SK-N-SH (cell line): ENCODE data around the gene SCN9A. TPM values are rescaled to one million over a fixed set of nuclear protein-coding genes. Genes with fewer than 3 reads are reported as not detected.
A peak's percentile ranks its signal among the peaks of the same experiment; 100 is the strongest.

Source experiments
- CTCF ChIA-PET: fragments of 300-600, 350-600 bp; formaldehyde crosslinking; extraction: SDS; loops from one replicate; lab custom pipeline; 2021; lab: Yijun Ruan, JAX
- POLR2A ChIA-PET: fragments of 350-600 bp; sonication (Branson Sonifier 250); formaldehyde crosslinking; extraction: SDS; loops from one replicate; lab custom pipeline; 2020; ENCODE audit warnings: antibody characterized with exemption, inconsistent platforms; lab: Yijun Ruan, JAX
- DNase-seq: peaks from one replicate; pipeline ENCODE4 v3.0.0; 2012
- H2AFZ ChIP-seq: fragments of 200-600 bp; sonication (generic); 2 replicates; pipeline ENCODE4 v1.8.1; 2016; ENCODE audit warnings: antibody characterized with exemption, mild to moderate bottlenecking, low read depth
- H3F3A ChIP-seq: fragments of 200-600 bp; sonication (generic); replicated peaks from 2 replicates; pipeline ENCODE3; 2016; ENCODE audit warnings: antibody characterized with exemption, mild to moderate bottlenecking; ENCODE audit not compliant: insufficient read depth
- H3K27ac ChIP-seq, 2 experiments: fragments of 200-500 bp in 1 of 2; fragments of 200-600 bp in 1 of 2; sonication (Bioruptor generic) in 1 of 2; sonication (generic), shearing (Covaris generic) in 1 of 2; 2 replicates each; pipeline versions ENCODE4 v1.5.1 to v1.6.1; 2014 to 2016; ENCODE audit warnings: low read depth in 2 of 2, inconsistent platforms in 1 of 2, low read length in 1 of 2, mild to moderate bottlenecking in 1 of 2, mixed read lengths in 1 of 2
- H3K27me3 ChIP-seq: fragments of 200-600 bp; sonication (generic), shearing (Covaris generic); 2 replicates; pipeline ENCODE4 v1.6.1; 2016; ENCODE audit warnings: mixed run types; ENCODE audit not compliant: insufficient read depth
- H3K36me3 ChIP-seq, 2 experiments: fragments of 200-500 bp in 1 of 2; fragments of 200-600 bp in 1 of 2; sonication (Bioruptor generic) in 1 of 2; sonication (generic) in 1 of 2; replicated peaks in 1 of 2; 2 replicates each; pipeline versions ENCODE3 to v1.5.1; 2014 to 2016; ENCODE audit warnings: low read length in 1 of 2, mild to moderate bottlenecking in 1 of 2; ENCODE audit not compliant: insufficient read depth in 2 of 2, control insufficient read depth in 1 of 2
- H3K4me1 ChIP-seq, 2 experiments: fragments of 200-500 bp in 1 of 2; fragments of 200-600 bp in 1 of 2; sonication (Bioruptor generic) in 1 of 2; sonication (generic), shearing (Covaris generic) in 1 of 2; 2 replicates each; pipeline versions ENCODE4 v1.5.1 to v1.6.1; 2014 to 2016; ENCODE audit warnings: low read depth in 1 of 2, low read length in 1 of 2, mixed run types in 1 of 2; ENCODE audit not compliant: insufficient read depth in 2 of 2, control insufficient read depth in 1 of 2
- H3K4me2 ChIP-seq: fragments of 200-600 bp; sonication (generic), shearing (Covaris generic); 2 replicates; pipeline ENCODE4 v1.6.1; 2017; ENCODE audit warnings: mixed run types
- H3K4me3 ChIP-seq, 2 experiments: fragments of 200-500 bp in 1 of 2; fragments of 200-600 bp in 1 of 2; sonication (Bioruptor generic) in 1 of 2; sonication (generic), shearing (Covaris generic) in 1 of 2; 2 replicates each; pipeline versions ENCODE4 v1.5.1 to v1.8.1; 2014 to 2016; ENCODE audit warnings: low read depth in 2 of 2, inconsistent platforms in 1 of 2, low read length in 1 of 2, mild to moderate bottlenecking in 1 of 2, mixed read lengths in 1 of 2, moderate library complexity in 1 of 2
- H3K79me2 ChIP-seq: fragments of 200-600 bp; sonication (generic); 2 replicates; pipeline ENCODE4 v1.8.1; 2017; ENCODE audit warnings: mild to moderate bottlenecking; ENCODE audit not compliant: insufficient read depth
- H3K9ac ChIP-seq: fragments of 200-600 bp; sonication (generic); 2 replicates; pipeline ENCODE4 v1.6.1; 2017; ENCODE audit warnings: mixed run types
- H3K9me2 ChIP-seq: fragments of 200-600 bp; sonication (generic); 2 replicates; pipeline ENCODE4 v1.6.1; 2017; ENCODE audit warnings: mixed run types
- H3K9me3 ChIP-seq: fragments of 200-600 bp; sonication (generic); 2 replicates; pipeline ENCODE4 v1.6.1; 2017; ENCODE audit warnings: mixed run types, mild to moderate bottlenecking, moderate library complexity
- H4K20me1 ChIP-seq: fragments of 200-600 bp; sonication (generic); 2 replicates; pipeline ENCODE4 v1.6.1; 2017; ENCODE audit warnings: mild to moderate bottlenecking, mixed run types; ENCODE audit not compliant: insufficient read depth
- EP300 ChIP-seq, 2 experiments: IDR thresholded peaks; 2 replicates each; pipeline versions ENCODE4 v1.4.0 to v1.6.1; 2012; ENCODE audit warnings: borderline replicate concordance in 1 of 2, low read depth in 1 of 2, low read length in 1 of 2
- FOSL2 ChIP-seq: IDR thresholded peaks from 2 replicates; pipeline ENCODE4 v1.4.0; 2012; ENCODE audit warnings: low read depth, mild to moderate bottlenecking, moderate library complexity, borderline replicate concordance
- FOXM1 ChIP-seq: IDR thresholded peaks from 2 replicates; pipeline ENCODE4 v1.4.0; 2012; ENCODE audit warnings: low read depth, mild to moderate bottlenecking
- JUND ChIP-seq: IDR thresholded peaks from 2 replicates; pipeline ENCODE4 v1.4.0; 2012
- MEF2A ChIP-seq: IDR thresholded peaks from 2 replicates; pipeline ENCODE4 v1.4.0; 2012; ENCODE audit warnings: low read depth, borderline replicate concordance
- NFIC ChIP-seq: IDR thresholded peaks from 2 replicates; pipeline ENCODE4 v1.4.0; 2012; ENCODE audit warnings: borderline replicate concordance
- POLR2AphosphoS5 ChIP-seq: IDR thresholded peaks from 2 replicates; pipeline ENCODE4 v1.6.1; 2012; ENCODE audit warnings: low read depth, low read length
- RFX5 ChIP-seq: IDR thresholded peaks from 2 replicates; pipeline ENCODE4 v1.6.1; 2012; ENCODE audit warnings: mild to moderate bottlenecking, improper control_type of control experiment, low read length
- RXRA ChIP-seq: IDR thresholded peaks from 2 replicates; pipeline ENCODE4 v1.4.0; 2012; ENCODE audit warnings: low read depth, mild to moderate bottlenecking, borderline replicate concordance
- TCF12 ChIP-seq: IDR thresholded peaks from 2 replicates; pipeline ENCODE4 v1.4.0; 2012
- WGBS: methylation state at CpG from one replicate; pipeline ENCODE4 v1.1.6; 2017; ENCODE audit warnings: low lambda C conversion rate; 5-methylcytosine and 5-hydroxymethylcytosine counted together
- polyA plus RNA-seq, 3 experiments: library from polyadenylated mRNA; depleted of rRNA; stranded (reverse); fragments of >200 nt; gene quantifications; 2 replicates each; pipeline ENCODE4 v1.2.3, GENCODE V29; 2012
- TF ChIP-seq, protein P1 (sequence below): fragments of 200-600 bp; sonication (generic); IDR thresholded peaks from 2 replicates; pipeline ENCODE4 v1.6.1; 2017; ENCODE audit warnings: antibody characterized with exemption, mild to moderate bottlenecking, moderate library complexity
- TF ChIP-seq, protein P2 (sequence below): IDR thresholded peaks from 2 replicates; pipeline ENCODE4 v1.6.1; 2012; ENCODE audit warnings: mild to moderate bottlenecking, low read depth, low read length, moderate library complexity
- TF ChIP-seq, protein P3 (sequence below): IDR thresholded peaks from 2 replicates; pipeline ENCODE4; 2012
- TF ChIP-seq, protein P4 (sequence below): IDR thresholded peaks from 2 replicates; pipeline ENCODE4 v1.4.0; 2012; ENCODE audit warnings: low read depth, borderline replicate concordance
- TF ChIP-seq, protein P5 (sequence below): IDR thresholded peaks from 2 replicates; pipeline ENCODE4 v1.4.0; 2012; ENCODE audit warnings: low read depth

Gene SCN9A
- polyA plus RNA-seq, 1 of the 3 experiments (the other 2 are of a cell fraction) = 5.9 TPM

DNA sequence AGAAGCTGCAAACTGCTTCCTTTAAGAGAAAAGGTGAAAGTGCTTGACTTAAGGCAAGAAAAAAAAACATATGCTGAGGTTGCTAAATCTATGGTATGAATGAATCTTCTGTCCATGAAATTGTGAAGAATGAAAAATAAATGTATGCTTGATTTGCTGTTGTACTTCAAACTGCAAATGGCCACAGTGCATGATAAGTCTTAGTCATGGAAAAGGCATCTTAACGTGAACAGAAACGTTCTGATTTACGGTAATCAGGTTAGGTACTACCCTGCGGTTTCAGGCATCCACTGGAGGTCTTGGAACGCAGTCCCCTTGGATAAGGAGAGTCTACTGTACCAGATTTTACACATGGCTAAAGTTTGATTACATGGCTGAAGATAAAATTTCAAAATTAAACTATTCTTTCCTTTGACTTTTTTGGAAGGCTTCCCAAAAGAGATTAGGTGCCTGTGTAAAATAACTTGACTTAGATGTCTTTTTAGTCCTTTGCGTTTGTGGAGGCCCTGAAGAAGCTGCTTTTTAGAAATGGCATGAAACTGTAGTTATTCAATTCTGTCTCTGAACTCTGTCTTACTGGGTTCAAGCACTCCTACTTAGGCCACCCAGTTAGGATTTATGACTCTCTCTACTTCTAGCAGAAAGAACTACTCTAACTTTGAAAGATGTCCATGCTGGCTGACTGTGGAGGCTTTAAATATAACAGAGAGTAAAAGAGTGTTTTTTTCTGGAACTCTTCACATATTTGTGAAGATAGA, 35.9 kb upstream of the SCN9A start (continued):
- TF ChIP-seq, protein P1, sequence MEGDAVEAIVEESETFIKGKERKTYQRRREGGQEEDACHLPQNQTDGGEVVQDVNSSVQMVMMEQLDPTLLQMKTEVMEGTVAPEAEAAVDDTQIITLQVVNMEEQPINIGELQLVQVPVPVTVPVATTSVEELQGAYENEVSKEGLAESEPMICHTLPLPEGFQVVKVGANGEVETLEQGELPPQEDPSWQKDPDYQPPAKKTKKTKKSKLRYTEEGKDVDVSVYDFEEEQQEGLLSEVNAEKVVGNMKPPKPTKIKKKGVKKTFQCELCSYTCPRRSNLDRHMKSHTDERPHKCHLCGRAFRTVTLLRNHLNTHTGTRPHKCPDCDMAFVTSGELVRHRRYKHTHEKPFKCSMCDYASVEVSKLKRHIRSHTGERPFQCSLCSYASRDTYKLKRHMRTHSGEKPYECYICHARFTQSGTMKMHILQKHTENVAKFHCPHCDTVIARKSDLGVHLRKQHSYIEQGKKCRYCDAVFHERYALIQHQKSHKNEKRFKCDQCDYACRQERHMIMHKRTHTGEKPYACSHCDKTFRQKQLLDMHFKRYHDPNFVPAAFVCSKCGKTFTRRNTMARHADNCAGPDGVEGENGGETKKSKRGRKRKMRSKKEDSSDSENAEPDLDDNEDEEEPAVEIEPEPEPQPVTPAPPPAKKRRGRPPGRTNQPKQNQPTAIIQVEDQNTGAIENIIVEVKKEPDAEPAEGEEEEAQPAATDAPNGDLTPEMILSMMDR = no peak
- no peak for TF ChIP-seq POLR2AphosphoS5
- TF ChIP-seq, protein P2, sequence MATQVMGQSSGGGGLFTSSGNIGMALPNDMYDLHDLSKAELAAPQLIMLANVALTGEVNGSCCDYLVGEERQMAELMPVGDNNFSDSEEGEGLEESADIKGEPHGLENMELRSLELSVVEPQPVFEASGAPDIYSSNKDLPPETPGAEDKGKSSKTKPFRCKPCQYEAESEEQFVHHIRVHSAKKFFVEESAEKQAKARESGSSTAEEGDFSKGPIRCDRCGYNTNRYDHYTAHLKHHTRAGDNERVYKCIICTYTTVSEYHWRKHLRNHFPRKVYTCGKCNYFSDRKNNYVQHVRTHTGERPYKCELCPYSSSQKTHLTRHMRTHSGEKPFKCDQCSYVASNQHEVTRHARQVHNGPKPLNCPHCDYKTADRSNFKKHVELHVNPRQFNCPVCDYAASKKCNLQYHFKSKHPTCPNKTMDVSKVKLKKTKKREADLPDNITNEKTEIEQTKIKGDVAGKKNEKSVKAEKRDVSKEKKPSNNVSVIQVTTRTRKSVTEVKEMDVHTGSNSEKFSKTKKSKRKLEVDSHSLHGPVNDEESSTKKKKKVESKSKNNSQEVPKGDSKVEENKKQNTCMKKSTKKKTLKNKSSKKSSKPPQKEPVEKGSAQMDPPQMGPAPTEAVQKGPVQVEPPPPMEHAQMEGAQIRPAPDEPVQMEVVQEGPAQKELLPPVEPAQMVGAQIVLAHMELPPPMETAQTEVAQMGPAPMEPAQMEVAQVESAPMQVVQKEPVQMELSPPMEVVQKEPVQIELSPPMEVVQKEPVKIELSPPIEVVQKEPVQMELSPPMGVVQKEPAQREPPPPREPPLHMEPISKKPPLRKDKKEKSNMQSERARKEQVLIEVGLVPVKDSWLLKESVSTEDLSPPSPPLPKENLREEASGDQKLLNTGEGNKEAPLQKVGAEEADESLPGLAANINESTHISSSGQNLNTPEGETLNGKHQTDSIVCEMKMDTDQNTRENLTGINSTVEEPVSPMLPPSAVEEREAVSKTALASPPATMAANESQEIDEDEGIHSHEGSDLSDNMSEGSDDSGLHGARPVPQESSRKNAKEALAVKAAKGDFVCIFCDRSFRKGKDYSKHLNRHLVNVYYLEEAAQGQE = no peak
- TF ChIP-seq, protein P3, sequence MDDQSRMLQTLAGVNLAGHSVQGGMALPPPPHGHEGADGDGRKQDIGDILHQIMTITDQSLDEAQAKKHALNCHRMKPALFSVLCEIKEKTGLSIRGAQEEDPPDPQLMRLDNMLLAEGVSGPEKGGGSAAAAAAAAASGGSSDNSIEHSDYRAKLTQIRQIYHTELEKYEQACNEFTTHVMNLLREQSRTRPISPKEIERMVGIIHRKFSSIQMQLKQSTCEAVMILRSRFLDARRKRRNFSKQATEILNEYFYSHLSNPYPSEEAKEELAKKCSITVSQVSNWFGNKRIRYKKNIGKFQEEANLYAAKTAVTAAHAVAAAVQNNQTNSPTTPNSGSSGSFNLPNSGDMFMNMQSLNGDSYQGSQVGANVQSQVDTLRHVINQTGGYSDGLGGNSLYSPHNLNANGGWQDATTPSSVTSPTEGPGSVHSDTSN = peak; percentile 56
- TF ChIP-seq, all 33 proteins: peak for 7

DNA sequence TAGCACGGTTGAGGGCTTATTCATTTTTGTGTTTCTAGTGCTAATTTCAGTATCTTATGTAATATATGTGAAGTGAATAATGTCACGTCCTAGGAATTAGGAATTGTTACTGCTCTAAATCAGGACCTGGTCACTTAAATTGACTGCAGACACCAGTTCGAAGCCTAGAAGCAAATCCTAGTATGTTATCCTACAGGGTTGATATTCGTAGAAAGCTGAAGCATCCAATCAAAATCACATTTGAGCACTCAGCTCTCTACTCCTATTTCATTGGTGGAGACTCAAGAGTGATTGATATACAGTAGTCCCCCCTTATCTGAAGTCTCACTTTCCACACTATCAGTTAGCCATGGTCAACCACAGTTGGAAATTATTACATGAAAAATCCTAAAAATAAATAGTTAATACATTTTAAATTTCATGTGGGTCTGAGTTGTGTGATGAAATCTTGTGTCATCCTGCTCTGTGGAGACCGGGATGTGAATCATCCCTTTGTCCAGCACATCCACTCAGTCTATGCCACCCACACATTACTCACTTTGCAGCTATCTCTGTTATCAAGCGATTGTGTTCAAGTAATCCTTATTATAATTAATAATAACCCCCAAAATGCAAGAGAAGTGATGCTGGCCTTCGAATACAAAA, 35.2 kb upstream of the SCN9A start:
- peaks cover 33% of the 10 kb centered on the region for H3F3A ChIP-seq
- H4K20me1 ChIP-seq = no peaks in the 10 kb centered on the region
- no peaks in the 10 kb centered on the region for H3K79me2 ChIP-seq
- DNase-seq = no peak
- CTCF ChIA-PET = interaction anchor here (0.5 to 2.2 kb wide), 7 partner anchors 8 to 353 kb away, joined by 3 to 8 read pairs (median 4); no protein-coding TSS in a partner anchor
- H3K4me1 ChIP-seq = peaks cover 2 to 29% of the 10 kb centered on the region in 2 experiments; a peak in 3 of 4 replicates
- POLR2A ChIA-PET = no interaction called here
- peak overlapping the region; percentile 19 to 21; a peak in 3 of 4 replicates for H3K4me3 ChIP-seq
- 28% methylated on average over 7 of the region's 7 CpGs for WGBS
- peaks cover 0 to 1% of the 10 kb centered on the region in 2 experiments for H3K36me3 ChIP-seq
- H3K27me3 ChIP-seq = no peaks in the 10 kb centered on the region
- H3K4me2 ChIP-seq = peak overlapping the region; percentile 71
- no peaks in the 10 kb centered on the region for H3K9me2 ChIP-seq
- peak overlapping the region; percentile 75; the same call in 1 of the 2 replicates for H2AFZ ChIP-seq
- H3K9ac ChIP-seq = peak overlapping the region; percentile 68
- peak overlapping the region; percentile 50 to 92; a peak in 3 of 4 replicates for H3K27ac ChIP-seq
- H3K9me3 ChIP-seq = no peaks in the 10 kb centered on the region
- peak; percentile 27; the same call in 1 of the 2 replicates for TF ChIP-seq MEF2A
- TF ChIP-seq, protein P4, sequence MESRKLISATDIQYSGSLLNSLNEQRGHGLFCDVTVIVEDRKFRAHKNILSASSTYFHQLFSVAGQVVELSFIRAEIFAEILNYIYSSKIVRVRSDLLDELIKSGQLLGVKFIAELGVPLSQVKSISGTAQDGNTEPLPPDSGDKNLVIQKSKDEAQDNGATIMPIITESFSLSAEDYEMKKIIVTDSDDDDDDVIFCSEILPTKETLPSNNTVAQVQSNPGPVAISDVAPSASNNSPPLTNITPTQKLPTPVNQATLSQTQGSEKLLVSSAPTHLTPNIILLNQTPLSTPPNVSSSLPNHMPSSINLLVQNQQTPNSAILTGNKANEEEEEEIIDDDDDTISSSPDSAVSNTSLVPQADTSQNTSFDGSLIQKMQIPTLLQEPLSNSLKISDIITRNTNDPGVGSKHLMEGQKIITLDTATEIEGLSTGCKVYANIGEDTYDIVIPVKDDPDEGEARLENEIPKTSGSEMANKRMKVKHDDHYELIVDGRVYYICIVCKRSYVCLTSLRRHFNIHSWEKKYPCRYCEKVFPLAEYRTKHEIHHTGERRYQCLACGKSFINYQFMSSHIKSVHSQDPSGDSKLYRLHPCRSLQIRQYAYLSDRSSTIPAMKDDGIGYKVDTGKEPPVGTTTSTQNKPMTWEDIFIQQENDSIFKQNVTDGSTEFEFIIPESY = peak; percentile 68; the same call in 1 of the 2 replicates
- peak; percentile 85 for TF ChIP-seq JUND
- TF ChIP-seq RFX5 = no peak
- no peak; the same call in 1 of the 2 replicates for TF ChIP-seq POLR2AphosphoS5
- TF ChIP-seq FOSL2 = peak; percentile 92
- TF ChIP-seq, protein P3 = peak; percentile 66
- TF ChIP-seq EP300 (IDR thresholded peaks at IDR 0.05; ENCODE audit: borderline replicate concordance in 1 of 2, low read depth in 1 of 2, low read length in 1 of 2) = peak in 1 of 2 experiments; percentile 57; a peak in 2 of 4 replicates
- peak; percentile 57 for TF ChIP-seq FOXM1
- TF ChIP-seq, protein P5, sequence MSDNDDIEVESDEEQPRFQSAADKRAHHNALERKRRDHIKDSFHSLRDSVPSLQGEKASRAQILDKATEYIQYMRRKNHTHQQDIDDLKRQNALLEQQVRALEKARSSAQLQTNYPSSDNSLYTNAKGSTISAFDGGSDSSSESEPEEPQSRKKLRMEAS = peak; percentile 6; the same call in 1 of the 2 replicates
- TF ChIP-seq TCF12 = peak; percentile 80
- TF ChIP-seq RXRA = no peak
- TF ChIP-seq NFIC = no peak
